Ramos (cell line): ENCODE results near the gene SLC4A11.

Experiments
- in situ Hi-C: fragments of 300-500 bp; cut with MboI; formaldehyde crosslinking; loops from one replicate; pipeline ENCODE4 v1.14.3; 2022; ENCODE audit warnings: low sequenced_read_pairs; ENCODE audit not compliant: unreplicated experiment

Gene SLC4A11

DNA sequence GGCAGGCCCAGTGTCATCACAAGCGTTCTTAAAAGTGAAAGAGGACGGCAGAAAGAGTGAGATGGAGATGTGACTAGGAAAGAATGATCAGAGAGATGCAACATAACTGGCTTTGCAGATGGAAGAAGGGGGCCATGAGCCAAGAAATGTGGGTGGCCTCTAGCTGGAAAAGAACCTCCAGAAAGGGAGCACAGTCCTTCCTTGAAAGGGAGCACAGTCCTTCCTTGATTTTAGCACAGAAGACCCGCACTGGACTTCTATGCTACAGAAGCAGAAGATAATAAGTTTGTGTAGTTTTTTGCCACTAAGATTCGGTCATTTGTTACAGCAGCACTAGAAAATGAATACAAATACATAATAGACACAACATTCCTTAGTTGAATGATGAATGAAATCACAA lies 58.7 kb downstream of the SLC4A11 start:
- in situ Hi-C loops, result no loop called here

DNA sequence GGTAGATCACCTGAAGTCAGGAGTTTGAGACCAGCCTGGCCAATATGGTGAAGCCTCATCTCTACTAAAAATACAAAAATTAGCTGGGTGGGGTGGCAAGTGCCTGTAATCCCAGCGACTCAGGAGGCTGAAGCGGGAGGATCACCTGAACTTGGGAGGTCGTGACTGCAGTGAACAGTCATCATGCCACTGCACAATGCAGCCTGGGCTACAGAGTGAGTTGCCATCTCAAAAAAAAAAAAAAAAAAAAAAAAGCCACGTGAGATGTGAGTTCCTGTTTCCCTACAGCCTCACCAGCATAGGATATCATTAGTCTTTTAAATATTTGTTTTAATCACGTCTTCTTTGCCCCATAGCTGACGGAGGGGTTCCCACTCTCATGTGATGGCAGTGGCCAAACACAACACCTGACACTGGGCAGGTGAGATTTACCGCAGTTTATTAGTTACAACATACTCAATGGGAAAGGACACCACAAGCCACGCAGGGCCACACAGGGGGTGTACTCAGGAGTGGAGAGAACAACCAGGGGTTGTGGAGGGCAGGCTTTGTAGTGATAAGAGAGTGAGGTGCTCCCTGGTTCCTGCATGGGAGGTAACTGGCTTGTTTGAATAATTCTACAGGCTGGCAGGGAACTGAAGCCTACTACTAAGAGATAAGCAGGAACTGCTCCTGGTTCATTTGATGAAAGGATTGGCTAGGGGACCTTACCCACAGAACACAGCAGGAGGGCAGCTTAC lies 61.1 kb downstream of the SLC4A11 start:
- in situ Hi-C loops, result no loop called here
